ENCODE results near the gene WHRN.

Gene WHRN

DNA sequence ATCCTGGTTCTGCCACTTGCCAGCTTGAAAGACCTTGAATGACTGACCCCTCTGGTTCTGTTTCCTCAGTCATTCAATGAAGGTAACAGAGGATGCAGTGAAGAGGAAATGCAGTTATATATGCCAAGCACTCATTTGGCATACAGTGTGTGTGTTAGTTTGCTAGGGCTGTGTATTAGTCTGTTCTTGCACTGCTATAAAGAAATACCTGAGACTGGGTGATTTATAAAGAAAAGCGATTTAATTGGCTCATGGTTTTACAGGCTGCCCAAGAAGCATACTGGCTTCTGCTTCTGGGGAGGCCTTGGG, 8.6 kb upstream of the WHRN start:
- no peak for DNase-seq (ENCODE audit: low read depth in 2 of 2)

DNA sequence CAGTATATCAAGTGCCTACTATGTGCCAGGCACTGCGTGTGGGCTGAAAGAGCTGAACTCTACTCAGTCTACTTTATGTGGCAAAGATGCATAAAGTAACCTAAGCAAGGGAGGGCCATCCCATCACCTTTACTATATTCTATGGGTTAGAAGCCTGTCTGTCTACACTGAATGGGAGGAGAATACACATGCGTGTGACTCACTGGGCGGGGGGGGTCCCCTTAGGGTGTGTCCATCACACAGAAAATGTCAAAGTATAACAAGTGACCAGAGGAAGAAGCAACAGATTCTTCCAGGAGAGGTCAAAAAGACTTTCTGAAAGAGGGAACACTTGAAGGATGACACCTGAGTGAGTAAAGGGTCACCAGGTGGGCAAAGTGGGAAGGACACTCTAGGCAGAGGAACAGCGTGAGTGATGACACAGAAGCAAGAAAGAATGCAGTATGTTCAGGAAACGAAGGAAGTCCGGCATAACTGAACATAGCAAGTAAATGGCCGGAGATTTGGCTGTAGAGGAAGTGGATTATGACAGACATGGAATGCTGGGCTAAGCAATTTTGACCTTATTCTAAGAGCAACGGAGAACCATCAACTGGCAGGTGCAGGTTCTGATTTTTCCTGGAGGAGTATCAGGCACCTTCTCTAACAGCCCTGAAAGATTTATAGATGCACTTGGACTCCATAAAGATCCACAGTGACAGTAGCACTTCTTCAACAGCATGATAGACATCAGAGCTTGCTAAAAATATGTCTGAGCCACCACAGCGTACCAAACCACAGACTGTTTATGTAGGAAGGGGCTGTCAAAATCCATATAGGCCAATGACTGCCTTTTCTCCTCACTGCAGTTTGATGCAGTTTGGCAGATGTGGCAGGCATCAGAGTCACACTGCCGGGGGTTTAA, 8.0 kb upstream of the WHRN start:
- DNase-seq (ENCODE audit: low read depth in 2 of 2): no peak

GRCh38 chr9:114511978-114512874, 7.0 kb upstream of the WHRN start:
- DNase-seq (ENCODE audit: low read depth in 2 of 2): no peak

- DNase-seq (ENCODE audit: low read depth in 2 of 2): no peak
These were observed 2.5 kb upstream of the WHRN start for GRCh38 chr9:114507726-114508125.

DNA sequence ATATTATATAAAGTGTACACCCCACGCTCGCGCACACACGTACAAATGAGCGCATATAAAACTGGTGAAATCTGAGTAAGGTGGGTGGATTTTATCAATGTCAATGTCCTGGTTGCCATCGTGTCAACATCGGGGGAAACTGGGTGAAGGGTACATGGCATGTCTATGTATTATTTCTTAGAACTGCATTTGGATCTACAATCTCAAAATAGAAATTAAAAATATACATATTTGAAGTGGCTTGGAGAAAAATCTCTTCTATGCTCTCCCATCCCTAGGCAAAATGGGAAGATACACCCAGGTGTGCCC, 763 bp upstream of the WHRN start:
- no peak for DNase-seq (ENCODE audit: low read depth in 2 of 2)

DNA sequence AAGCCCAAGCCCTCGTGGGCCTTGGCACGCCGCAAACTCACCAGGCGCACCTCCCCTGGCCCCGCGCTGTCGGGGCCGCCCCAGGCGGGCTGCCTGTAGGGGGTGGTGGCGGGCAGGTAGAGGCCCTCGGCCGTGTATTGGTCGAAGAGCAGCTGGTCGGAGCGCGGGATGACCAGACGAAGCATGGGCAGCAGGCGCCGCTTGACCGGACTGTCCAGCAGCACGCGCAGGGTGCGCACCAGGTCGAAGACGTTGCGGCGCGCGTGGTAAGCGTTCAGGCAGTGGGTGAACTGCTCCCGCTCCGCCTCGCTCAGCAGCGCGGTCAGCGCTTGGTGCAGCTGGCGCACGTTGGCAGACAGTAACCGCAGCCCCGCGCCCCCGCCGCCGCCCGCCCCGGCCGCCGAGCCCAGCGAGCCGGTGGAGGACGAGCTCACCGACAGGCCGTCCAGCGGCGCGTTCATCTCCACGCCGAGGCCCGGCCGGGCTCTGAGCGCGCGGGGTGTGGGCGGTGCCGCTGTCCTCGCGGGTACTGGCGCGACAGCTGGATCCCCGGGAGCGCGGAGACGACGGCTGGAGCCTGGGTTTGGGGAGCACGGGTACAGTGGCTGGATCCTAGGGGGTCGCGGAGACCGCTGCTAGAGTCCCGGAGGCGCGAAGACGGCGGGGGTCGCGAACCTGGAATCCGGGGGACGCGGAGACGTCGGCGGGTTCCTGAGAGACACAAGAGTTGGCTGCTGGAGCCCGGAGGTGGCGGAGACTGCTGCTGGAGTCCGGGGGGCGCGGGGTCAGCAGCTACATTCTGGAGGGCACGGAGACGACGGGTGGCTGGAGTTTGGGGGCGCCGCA, 709 bp downstream of the WHRN start:
- DNase-seq (ENCODE audit: low read depth in 2 of 2): peak; percentile 5 to 26

- no peak for DNase-seq (ENCODE audit: low read depth in 2 of 2)
These were observed 1.5 kb downstream of the WHRN start for GRCh38 chr9:114503522-114504340.

DNA sequence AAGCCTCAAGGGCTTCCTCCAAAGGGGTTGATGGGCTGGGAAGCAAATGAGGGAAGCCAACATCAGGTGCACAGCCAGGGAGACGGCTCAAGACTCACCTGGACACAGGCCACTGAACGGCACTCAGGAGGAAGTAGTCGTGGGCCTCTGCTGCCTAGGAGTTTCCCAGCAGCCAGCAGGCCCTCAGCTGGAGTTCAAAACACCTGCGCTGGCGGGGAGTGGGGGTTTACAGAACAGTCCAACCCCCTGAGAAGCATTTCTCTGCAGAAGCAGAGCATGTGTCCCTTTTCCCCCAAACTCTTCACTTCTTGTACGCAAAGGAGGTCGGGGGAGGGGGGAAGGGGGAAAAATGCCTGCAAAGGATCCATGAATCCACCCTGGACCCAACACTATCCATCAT, 2.3 kb downstream of the WHRN start:
- no peak for DNase-seq (ENCODE audit: low read depth in 2 of 2)

- no peak for DNase-seq (ENCODE audit: low read depth in 2 of 2)
These were observed 3.2 kb downstream of the WHRN start for GRCh38 chr9:114501796-114502682.

DNA sequence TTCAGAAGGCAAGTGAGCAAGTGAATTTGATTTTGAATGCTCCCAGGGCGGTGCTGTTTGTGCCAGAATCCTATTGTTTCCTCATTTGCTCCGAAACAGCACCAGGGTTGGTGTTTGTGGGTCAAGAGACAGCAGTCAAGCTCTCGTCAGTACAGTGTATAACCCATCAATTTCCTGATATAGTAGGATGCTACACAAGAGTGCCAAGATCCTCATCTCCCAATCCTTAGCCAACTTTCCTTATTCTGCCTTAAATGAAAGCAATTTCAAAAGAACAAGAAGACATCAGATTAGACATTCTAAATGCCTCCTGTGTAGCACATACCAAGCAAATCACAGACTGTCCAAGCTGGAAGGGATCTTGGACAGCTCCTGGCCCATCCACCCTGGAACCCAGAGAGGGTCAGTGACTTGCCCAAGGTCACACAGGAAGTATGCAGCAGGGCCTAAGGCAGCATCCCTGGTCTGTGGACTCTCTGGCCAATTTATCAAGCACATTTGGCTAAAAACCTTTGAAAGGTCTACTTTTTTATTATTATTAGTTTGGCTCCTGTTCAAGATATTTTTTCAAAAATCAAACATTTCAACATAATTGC, 4.5 kb downstream of the WHRN start:
- no peak for DNase-seq (ENCODE audit: low read depth in 2 of 2)

DNA sequence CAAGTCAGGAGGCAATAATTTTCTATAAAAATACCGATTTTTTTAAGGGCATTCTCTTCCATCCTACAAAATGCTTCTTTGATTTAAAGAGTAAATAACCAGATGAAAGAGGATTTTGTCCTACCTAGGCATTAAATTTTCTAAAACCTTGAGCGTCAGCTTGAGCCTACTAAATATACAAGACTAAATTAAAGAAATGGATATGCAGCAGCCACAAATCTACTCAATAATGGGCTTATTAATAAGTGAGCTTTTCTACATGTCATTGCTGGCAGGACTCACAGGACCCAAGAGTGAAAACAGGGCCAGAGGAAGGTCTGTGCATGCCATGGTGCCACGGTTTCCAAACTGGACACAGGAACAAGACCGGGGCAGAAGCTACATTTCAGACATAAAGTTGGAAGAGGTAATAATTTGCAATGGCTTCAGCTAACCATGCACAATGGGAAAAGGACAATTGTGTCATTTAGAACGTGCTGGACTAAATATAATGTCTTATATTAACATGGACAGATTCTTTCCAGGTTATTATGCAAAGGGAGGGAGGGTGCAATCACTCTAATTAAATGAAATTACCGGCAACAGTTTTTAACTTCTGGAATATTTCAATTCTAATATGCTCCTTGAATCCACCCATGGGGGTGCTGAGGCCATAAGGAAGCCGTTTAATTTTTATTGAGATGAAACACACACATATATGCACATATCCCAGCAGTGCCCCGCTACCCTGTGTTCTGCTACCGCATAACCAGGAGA, 5.2 kb downstream of the WHRN start:
- no peak for DNase-seq (ENCODE audit: low read depth in 2 of 2)

- DNase-seq (ENCODE audit: low read depth in 2 of 2): no peak
These were observed 5.7 kb downstream of the WHRN start for GRCh38 chr9:114499528-114499927.

DNA sequence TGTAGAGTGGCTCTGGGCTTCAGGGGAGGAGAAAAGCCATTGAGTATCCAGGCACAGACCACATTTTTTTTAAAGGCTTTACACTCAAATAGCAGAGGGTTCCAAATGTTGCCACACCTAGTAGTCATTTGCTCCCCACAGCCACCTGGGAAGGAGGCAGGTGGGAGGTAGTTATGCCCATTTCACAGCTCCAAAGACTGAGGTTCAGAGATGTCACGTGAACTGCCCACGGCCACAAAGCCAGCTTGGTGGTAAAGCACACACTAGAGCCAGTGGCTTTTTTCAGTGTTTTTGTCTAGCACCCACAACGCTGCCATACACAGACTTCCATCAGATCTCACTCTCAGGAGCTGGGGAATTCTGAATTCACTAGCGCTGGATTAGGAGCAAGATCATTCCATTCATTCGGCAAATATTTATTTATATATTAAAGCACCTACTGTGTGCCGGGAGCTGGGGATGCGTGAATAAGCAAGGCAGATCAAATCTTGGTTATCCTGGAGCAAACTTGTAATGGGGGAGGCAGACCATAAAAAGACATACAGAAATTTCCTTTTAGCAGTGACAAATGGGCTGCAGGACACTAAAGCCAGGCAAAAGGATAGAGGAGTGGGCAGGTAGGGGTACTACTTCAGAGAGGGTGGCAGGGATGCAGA, 7.4 kb downstream of the WHRN start:
- no peak for DNase-seq (ENCODE audit: low read depth in 2 of 2)

DNA sequence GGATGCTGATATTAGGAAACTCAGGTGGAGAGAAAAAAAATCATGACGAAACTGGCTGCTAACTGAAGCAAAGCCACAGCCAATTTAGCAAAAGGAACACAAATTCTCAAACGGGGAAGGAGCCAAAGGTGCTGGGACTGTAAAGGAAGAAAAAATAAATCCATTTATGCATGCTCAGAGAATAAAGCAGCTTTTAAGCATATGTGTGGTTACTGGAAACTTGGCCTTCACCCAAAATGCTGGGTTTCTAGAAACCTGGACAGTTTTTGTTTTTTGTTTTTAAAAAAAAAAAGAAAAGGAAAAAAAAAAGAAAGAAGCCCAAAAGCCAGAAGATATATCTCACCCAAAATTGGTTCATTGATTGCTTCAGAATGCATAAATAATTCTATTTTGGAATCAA, 8.0 kb downstream of the WHRN start:
- DNase-seq (ENCODE audit: low read depth in 2 of 2): no peak

- no peak for DNase-seq (ENCODE audit: low read depth in 2 of 2)
These were observed 9.3 kb downstream of the WHRN start for GRCh38 chr9:114496011-114496410.

- DNase-seq (ENCODE audit: low read depth in 2 of 2): no peak
These were observed 10.3 kb downstream of the WHRN start for GRCh38 chr9:114494776-114495569.

DNA sequence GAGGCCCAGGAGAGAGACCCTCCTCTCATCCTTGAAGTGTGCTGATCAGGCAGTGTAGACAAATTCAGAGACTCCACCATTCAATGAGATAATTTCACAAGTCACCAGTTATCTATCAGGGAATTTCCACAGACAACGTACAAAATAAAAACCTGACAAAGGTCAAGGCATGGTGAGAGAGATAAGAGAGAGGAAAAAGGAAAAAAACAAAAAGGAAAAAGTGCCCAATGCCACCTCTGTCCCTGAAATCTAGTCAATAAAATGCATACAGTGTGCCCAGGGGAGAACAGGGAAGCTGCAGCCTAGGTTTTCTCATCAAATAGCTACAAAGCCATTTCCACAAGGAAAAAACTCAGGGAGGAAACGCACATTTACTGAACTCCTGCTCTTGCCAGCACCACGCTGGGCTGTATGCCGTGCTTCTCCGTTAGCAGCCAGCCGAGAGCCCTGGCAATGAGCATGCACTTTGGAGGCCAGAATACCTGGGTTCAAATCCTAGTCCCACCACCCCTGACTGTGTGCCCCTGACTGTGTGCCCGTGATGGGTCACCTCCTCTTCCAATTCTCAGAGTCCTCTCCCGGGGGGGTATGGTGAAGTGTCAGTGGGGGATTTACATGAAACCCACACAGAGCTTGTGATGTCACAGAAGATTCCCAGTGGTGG, 11.6 kb downstream of the WHRN start:
- DNase-seq (ENCODE audit: low read depth in 2 of 2): no peak

Data from stimulated activated CD4-positive, alpha-beta T cell treated with anti-CD3 and anti-CD28 coated beads, Interleukin-15, amount 100 ng/mL, for 48 hours (primary cell).